HG03280 (cell line): ENCODE data around the gene RTN4RL2.

ENCODE experiments used
- ATAC-seq: cut with Tn5 transposase; IDR thresholded peaks from one replicate; pipeline ENCODE4 v1.9.1; 2021; ENCODE audit warnings: mild to moderate bottlenecking, moderate library complexity; ENCODE audit not compliant: unreplicated experiment

RTN4RL2 gene

GRCh38 chr11:57498540-57498939 is 38.2 kb downstream of the RTN4RL2 start:
- ATAC-seq = no peak

DNA sequence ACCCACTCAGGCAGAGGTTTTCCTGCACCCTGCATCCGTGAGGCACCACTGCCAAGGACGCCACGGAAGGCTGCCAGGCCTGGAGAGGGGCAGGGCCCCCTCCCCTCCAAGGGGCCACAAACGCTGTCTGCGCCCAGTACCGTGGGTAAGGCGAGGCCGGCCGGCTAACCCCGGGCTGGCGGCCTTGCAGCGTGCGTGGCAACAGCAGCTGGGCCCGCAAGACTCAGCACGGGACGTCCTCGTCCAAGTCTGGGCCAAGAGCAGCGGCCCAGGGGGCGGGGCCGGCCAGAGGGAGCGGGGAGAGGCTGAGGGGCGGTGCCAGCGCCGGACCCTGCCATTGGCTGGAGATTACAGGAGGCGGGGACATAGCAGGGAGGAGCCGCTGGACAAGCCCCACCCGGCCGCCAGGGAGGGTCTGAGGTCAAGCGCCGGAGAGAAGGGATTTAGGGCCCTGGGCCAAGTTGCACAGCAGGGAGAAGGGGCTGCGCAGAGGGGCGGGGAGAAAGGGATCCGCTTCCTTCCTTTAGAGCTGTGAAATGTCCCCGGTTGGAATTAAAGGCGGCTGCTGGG is 39.2 kb downstream of the RTN4RL2 start:
- ATAC-seq = peak; percentile 91

- ATAC-seq = no peak
Measured at GRCh38 chr11:57499983-57500461, 39.7 kb downstream of the RTN4RL2 start.

- no peak for ATAC-seq
Measured at GRCh38 chr11:57500515-57500914, 40.2 kb downstream of the RTN4RL2 start.

- no peak for ATAC-seq
Measured at GRCh38 chr11:57500926-57501325, 40.6 kb downstream of the RTN4RL2 start.

GRCh38 chr11:57501953-57502352 is 41.6 kb downstream of the RTN4RL2 start:
- ATAC-seq = no peak

DNA sequence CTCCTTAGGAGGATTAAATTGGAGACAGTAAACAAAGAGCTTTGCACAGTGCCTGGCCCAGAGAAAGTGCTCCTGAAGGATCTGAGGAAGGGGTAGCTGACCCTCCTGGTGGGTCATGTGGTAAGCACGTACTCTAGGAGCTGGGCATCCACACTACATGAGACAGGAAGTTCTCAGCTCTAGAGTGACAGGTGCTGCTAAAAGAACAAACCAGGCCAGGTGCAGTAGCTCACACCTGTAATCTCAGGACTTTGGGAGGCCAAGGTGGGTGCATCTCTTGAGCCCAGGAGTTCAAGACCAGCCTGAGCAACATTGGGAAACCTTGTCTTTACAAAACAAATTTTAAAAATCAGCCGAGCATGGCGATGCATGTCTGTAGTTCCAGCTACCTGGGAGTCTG is 42.0 kb downstream of the RTN4RL2 start:
- no peak for ATAC-seq

DNA sequence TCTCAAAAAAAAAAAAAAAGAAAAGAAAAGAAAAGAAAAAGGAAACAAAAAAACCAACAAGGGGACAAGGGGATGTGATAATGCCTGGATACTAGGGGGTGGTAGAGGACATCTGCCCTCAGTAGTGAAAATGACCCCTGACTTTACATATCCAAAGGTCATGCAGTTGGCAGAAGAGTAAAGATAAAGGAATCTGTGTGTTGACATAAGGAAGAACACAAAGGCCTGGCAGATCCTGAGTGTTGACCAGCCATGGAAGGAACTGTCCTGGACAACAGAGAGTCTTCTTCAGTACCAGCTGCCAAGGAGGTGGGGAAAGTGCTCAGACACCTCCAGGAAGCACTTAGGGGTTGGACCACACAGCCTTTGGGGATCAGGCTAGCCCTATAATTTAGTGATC is 42.5 kb downstream of the RTN4RL2 start:
- no peak for ATAC-seq

- ATAC-seq = no peak
Measured at GRCh38 chr11:57504511-57504910, 44.2 kb downstream of the RTN4RL2 start.

DNA sequence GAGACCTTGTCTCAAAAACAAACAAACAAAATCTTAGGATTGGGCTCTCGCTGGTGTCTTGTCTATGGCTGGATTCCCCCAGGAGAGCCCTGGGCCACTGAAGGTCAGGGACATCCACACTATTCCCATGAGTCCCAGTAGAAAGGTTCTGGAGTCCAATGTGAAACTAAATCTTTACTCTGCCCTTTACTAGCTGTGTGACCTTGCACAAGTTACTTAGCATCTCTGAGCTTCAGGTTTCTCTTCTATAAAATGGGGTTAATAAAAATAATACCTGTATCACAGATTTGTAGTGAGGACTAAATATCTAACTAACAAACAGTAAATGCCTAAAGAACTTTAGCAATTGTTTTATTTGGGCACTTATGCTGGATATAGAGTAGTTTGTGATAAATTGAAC is 46.2 kb downstream of the RTN4RL2 start:
- no peak for ATAC-seq

- no peak for ATAC-seq
Measured at GRCh38 chr11:57508341-57509170, 48.2 kb downstream of the RTN4RL2 start.

- ATAC-seq = no peak
Measured at GRCh38 chr11:57511741-57512430, 51.6 kb downstream of the RTN4RL2 start.

GRCh38 chr11:57512646-57513451 is 52.5 kb downstream of the RTN4RL2 start:
- ATAC-seq = no peak

GRCh38 chr11:57513452-57513795 is 53.1 kb downstream of the RTN4RL2 start:
- ATAC-seq = no peak

GRCh38 chr11:57513911-57514537 is 53.7 kb downstream of the RTN4RL2 start:
- ATAC-seq = peak; percentile 36

DNA sequence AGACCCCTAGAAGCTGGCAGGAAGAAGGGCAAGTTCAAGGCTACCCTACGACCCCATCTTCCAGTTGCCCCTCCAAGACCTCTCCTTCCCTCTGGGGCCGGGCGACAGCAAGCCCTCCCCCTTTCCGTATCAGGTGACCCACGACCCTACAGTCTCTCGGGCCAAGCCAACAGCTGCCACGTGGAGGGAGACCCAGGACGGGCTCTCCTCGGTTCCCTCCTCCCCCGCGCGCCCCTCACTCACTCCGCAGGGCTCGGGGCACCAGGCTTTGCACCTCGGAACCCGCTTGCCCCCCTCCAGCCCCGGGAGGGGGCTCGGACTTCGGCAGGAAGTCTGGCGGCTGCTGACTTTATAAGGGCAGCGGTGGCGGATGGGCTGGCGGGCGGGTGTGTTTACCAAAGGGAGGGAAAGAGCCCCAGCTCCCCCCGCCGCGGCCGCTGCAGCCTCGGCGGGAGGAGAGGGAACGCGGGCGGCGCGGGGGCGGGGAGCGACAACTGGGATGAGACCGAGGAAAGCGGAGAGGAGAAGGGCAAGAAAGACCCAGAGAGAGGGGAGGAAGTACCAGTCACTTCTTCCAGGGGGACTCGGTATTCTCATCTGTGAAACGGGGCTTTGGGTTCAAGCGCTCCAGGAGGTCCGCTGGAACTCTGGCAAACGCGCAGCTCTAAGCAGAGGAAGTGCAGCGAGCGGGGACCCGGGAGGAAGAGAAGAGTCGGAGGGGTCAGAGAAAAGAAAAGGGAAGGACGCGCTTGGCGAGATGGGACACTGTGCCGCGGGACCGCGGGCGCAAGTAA is 54.4 kb downstream of the RTN4RL2 start:
- peak; percentile 44 for ATAC-seq

- peak; percentile 51 for ATAC-seq
Measured at GRCh38 chr11:57515332-57516060, 55.2 kb downstream of the RTN4RL2 start, which contains the start of gene SLC43A1. Gene SLC43A1, minus strand, starts transcription at chr11:57515702. Its CDS starts 1,591 bp downstream, at chr11:57514111.

GRCh38 chr11:57516061-57516443 is 55.7 kb downstream of the RTN4RL2 start:
- no peak for ATAC-seq

- ATAC-seq = no peak
Measured at GRCh38 chr11:57521116-57521515, 60.8 kb downstream of the RTN4RL2 start.
